UCSD-AML1 (cell line): Measurements from ENCODE around the gene NCAPD3.
"Not testable (repeated sequence)": the region's sequence is repeated elsewhere in the genome, so short reads cannot be mapped to it uniquely, and the experiment has no call there.

Source experiments
- DNase-seq: peaks from one replicate; lab custom pipeline; 2025; ENCODE audit not compliant: unreplicated experiment; lab: John Stamatoyannopoulos, UW

NCAPD3 gene

GRCh38 chr11:134139873-134140331 lies 83.9 kb downstream of the NCAPD3 start:
- DNase-seq = peak; percentile 21

- no peak for DNase-seq
Measured at GRCh38 chr11:134139303-134139872, 84.4 kb downstream of the NCAPD3 start.

GRCh38 chr11:134138376-134138775 lies 85.4 kb downstream of the NCAPD3 start:
- no peak for DNase-seq

GRCh38 chr11:134134167-134134566 lies 89.6 kb downstream of the NCAPD3 start:
- DNase-seq = no peak

GRCh38 chr11:134132808-134133207 lies 91.0 kb downstream of the NCAPD3 start:
- no peak for DNase-seq

GRCh38 chr11:134131628-134132244 lies 92.0 kb downstream of the NCAPD3 start:
- no peak for DNase-seq

GRCh38 chr11:134126217-134126822 lies 97.4 kb downstream of the NCAPD3 start:
- DNase-seq = no peak

GRCh38 chr11:134125507-134125906 lies 98.3 kb downstream of the NCAPD3 start:
- DNase-seq = no peak

GRCh38 chr11:134124660-134125451 lies 98.9 kb downstream of the NCAPD3 start:
- no peak for DNase-seq

GRCh38 chr11:134120921-134121526 lies 102.7 kb downstream of the NCAPD3 start:
- peak; percentile 41 for DNase-seq

GRCh38 chr11:134120143-134120850 lies 103.5 kb downstream of the NCAPD3 start:
- DNase-seq = no peak

- no peak for DNase-seq
Measured at GRCh38 chr11:134119094-134119493, 104.7 kb downstream of the NCAPD3 start.

- no peak for DNase-seq
Measured at GRCh38 chr11:134118006-134118405, 105.8 kb downstream of the NCAPD3 start.

GRCh38 chr11:134116210-134116609 lies 107.6 kb downstream of the NCAPD3 start:
- no peak for DNase-seq

GRCh38 chr11:134113787-134114186 lies 110.0 kb downstream of the NCAPD3 start:
- not testable (repeated sequence) for DNase-seq

- DNase-seq = no peak
Measured at GRCh38 chr11:134110252-134110815, 113.4 kb downstream of the NCAPD3 start.
